IgD-negative memory B cell (primary cell): ENCODE data around the gene CNPY1. TPM values are rescaled to one million over a fixed set of nuclear protein-coding genes. Genes with fewer than 3 reads are reported as not detected.

Experiments
- H3K27ac Mint-ChIP-seq, 3 donors: one replicate each; pipeline ENCODE4 v1.8.0; 2020 to 2022; ENCODE audit warnings: mild to moderate bottlenecking in 3 of 3, mixed read lengths in 3 of 3, moderate library complexity in 1 of 3
- H3K27me3 Mint-ChIP-seq: one replicate; pipeline ENCODE4 v1.8.0; 2021; ENCODE audit warnings: mixed read lengths
- H3K36me3 Mint-ChIP-seq: one replicate; pipeline ENCODE4 v1.8.0; 2020; ENCODE audit warnings: mild to moderate bottlenecking, mixed read lengths
- H3K4me1 Mint-ChIP-seq, 3 donors: one replicate each; pipeline ENCODE4 v1.8.0; 2020 to 2022; ENCODE audit warnings: mixed read lengths in 3 of 3, mild to moderate bottlenecking in 1 of 3
- H3K4me3 Mint-ChIP-seq, 4 donors: one replicate each; pipeline ENCODE4 v1.8.0; 2020 to 2022; ENCODE audit warnings: mild to moderate bottlenecking in 4 of 4, mixed read lengths in 4 of 4, moderate library complexity in 3 of 4
- H3K9me3 Mint-ChIP-seq, 3 donors: one replicate each; pipeline ENCODE4 v1.8.0; 2020 to 2021; ENCODE audit warnings: mixed read lengths in 3 of 3, mild to moderate bottlenecking in 1 of 3
- polyA plus RNA-seq: library from polyadenylated mRNA; unstranded; fragments of 300-500 nt; fragmentation: Illumina TruSeq; gene quantifications from one replicate; pipeline ENCODE4 v1.2.3, GENCODE V29; 2021

CNPY1 gene
- polyA plus RNA-seq, 1 donor from 2014 or later = not detected

DNA sequence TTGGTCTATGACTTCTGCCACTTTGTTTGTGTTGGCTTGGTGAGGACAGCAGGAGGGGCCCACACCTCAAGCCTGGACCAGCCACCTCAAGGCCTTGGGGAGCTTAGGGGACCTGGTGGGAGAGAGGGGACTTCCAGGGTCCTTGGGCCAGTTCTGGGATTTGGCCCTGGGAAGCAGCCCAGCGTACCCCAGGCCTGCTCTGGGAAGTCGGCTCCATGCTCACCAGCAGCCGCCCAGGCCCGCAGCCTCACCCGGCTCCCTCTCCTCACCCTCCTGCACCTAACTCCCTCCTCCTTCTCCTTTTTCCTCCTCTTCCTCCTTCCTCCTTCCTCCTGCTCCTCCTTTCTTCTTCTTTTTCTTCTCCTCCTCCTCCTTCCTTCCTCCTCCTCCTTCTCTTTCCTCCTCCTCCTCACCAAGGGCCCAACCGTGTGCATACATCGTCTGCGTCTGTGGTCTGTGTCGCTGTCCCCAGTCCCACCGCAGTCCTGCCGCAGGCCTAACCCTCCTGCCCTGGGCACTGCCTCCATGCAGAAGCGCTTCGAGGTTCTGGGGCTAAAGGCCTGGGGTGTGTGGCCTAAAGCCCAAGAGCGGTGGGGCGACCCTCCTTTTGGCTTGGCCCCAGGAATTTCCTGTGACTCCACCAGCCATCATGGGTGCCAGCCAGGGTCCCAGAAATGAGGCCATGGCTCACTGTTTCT lies 83.1 kb downstream of the CNPY1 start:
- Mint-ChIP-seq H3K9me3 (no peaks in the 10 kb centered on the region), H3K36me3 (peaks cover 1% of the 10 kb centered on the region), H3K4me3 (no peak overlapping the region), H3K27me3 (peaks cover 52% of the 10 kb centered on the region), H3K27ac (peak overlapping the region in 1 of 3 donors; percentile 39), H3K4me1 (peaks cover 0 to 5% (median 3%) of the 10 kb centered on the region in 3 donors)

DNA sequence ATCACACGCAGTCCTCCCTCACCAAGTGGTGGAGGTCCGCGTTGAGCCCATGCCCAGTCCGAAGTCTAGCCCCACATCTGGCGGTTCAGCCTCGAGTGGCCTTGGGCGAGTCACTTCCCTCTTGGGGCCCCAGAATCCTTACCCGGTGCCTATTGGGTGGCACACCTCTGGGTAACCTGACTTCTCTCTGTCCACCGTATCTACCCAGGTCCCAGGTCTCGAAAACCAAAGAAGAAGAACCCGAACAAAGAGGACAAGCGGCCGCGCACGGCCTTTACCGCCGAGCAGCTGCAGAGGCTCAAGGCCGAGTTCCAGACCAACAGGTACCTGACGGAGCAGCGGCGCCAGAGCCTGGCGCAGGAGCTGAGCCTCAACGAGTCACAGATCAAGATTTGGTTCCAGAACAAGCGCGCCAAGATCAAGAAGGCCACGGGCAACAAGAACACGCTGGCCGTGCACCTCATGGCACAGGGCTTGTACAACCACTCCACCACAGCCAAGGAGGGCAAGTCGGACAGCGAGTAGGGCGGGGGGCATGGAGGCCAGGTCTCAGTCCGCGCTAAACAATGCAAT lies 84.1 kb downstream of the CNPY1 start:
- H3K27me3 Mint-ChIP-seq = peaks cover 46% of the 10 kb centered on the region
- no peak overlapping the region for H3K4me3 Mint-ChIP-seq
- H3K9me3 Mint-ChIP-seq = no peaks in the 10 kb centered on the region
- peaks cover 1% of the 10 kb centered on the region for H3K36me3 Mint-ChIP-seq
- peak overlapping the region; percentile 42 to 73 (median 48) for H3K27ac Mint-ChIP-seq
- H3K4me1 Mint-ChIP-seq = peaks cover 0 to 5% (median under 1%) of the 10 kb centered on the region in 3 donors

DNA sequence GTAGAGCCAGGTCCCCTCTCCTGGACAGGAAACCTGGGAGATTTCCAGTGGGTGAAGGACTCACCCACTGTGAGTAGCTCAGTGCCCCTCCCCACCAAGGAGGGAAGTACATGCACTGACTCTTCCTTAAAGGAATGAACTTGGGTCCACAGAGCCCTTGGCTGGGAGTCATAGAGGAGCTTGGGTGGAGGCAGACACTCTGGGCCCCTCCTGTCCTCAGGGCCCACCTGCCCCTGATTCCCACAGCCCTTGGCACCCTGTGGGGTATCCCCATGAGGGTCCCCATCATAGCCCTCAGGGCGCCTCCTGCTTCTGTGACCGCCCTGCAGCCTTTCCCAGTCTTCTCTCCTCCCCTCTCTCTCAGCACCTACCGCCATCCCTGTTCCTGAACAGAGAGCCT lies 84.7 kb downstream of the CNPY1 start:
- Mint-ChIP-seq H3K36me3 (peaks cover 1% of the 10 kb centered on the region), H3K4me3 (no peak overlapping the region), H3K4me1 (peaks cover 0 to 2% (median 0%) of the 10 kb centered on the region in 3 donors), H3K27ac (peak overlapping the region in 2 of 3 donors; percentile 48 to 73), H3K27me3 (peaks cover 47% of the 10 kb centered on the region), H3K9me3 (peaks cover 0 to 4% (median 0%) of the 10 kb centered on the region in 3 donors)

DNA sequence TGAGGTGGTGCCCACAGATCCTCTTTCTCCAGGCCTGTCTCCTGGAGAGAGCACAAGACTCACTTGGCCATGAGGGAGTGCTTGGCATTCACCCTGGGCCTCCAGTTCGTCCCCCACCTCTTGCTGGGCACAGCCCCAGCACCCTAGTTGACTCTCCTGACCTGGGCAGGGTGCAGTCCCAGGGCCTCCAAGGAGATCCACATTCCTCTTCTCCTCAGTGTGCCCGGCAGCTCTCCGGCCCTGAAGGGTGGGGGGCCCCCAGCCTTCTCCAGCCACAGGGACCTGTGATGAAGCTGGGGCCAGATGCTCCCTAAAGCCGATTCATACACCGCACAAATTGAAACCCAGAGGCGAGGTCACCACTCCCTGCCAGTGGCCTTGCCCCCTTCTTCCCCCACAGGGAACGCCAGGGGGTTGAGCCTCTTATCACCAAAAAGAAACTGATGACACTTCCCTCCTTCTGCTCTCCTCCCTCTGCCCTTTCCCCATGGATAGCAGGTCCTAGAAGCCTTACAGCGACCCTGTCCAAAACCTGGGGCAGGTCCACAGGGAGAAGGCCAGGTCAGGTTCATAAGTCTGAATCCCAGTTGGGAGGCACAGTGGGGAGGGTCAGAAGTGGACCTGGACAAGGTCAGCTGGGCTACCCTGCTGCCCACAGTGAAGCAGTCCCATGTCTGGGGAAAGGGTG lies 85.3 kb downstream of the CNPY1 start:
- H3K9me3 Mint-ChIP-seq = peaks cover 0 to 4% (median 0%) of the 10 kb centered on the region in 3 donors
- peaks cover 1% of the 10 kb centered on the region for H3K36me3 Mint-ChIP-seq
- peak overlapping the region in 1 of 3 donors; percentile 51 for H3K27ac Mint-ChIP-seq
- H3K4me1 Mint-ChIP-seq = no peaks in the 10 kb centered on the region
- peak overlapping the region in 1 of 4 donors; percentile 43 for H3K4me3 Mint-ChIP-seq
- peaks cover 50% of the 10 kb centered on the region for H3K27me3 Mint-ChIP-seq

DNA sequence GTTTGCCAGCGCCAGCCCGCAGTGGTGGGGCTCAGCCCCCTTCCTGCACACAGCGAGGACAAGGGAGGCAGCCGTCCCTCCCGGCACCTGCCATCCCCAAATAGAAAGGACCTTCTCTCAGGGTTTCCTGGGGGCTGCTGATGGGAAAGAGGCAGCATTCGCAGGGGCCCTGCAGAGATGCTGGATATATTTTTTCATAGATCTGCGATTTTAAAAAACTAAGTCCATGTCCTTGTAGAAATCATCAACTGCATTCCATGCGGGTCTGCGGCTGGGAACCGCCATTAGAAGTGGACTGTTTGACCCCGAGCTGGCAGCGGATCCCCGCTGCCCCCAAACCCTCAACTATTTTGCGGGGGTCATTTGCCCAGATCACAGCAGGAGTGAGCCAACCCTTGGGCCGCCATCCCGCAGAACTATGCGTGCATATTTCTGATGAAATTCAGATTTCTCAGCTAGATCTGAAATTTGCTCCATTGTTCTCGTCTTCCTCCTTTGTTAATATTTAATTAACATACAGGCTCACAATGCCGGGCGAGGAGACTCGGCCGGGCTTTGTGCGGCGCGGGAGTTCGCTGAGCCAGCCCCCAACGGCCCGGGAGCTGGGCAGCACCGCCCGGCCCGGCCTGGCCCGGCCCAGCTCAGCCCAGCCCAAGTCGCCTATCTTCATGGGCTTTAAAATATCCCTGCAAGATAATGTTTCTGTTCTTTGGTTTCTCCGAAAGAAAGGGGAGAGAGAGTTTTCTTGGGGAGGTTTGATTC lies 86.5 kb downstream of the CNPY1 start:
- H3K9me3 Mint-ChIP-seq = peaks cover 0 to 4% (median 0%) of the 10 kb centered on the region in 3 donors
- peak overlapping the region in 2 of 4 donors; percentile 48 to 54 for H3K4me3 Mint-ChIP-seq
- H3K36me3 Mint-ChIP-seq = peaks cover 1% of the 10 kb centered on the region
- peak overlapping the region; percentile 54 to 78 (median 59) for H3K27ac Mint-ChIP-seq
- peaks cover 0 to 2% (median 0%) of the 10 kb centered on the region in 3 donors for H3K4me1 Mint-ChIP-seq
- H3K27me3 Mint-ChIP-seq = peaks cover 50% of the 10 kb centered on the region

DNA sequence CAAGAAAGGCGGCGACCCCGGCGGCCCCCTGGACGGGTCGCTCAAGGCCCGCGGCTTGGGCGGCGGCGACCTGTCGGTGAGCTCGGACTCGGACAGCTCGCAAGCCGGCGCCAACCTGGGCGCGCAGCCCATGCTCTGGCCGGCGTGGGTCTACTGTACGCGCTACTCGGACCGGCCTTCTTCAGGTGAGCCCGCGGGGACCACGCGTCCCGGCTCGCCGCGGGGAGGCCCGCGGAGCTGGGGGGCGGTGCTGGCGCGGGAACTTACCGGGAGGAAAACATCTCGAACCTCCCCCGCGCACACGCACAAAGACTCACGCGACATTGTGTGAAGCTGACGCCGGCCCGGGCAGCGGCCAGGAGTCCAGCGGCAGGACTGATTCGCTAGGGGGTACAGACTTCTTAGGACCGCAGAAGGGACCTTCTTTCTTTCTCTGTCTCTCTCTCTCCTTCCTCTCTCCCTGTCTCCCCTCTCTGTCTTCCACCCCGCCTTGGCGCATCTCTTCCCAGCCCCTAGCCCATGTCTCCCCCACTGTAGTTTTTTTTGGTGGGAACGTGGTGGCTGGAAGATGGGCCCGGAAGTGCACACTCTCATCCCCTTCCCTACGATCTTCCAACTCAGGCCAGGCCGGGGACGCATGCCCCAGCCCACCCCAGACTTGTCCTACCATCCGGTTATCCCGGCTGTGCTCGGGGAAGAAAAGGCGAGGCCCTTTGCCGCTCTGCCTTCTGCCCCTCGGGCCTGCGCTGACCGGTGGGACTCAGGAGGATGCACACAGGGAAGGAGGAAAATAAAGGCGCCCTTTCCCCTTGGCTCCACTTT lies 87.3 kb downstream of the CNPY1 start:
- Mint-ChIP-seq H3K27me3 (peaks cover 54% of the 10 kb centered on the region), H3K4me3 (peak overlapping the region in 2 of 4 donors; percentile 48 to 54), H3K36me3 (peaks cover 1% of the 10 kb centered on the region), H3K9me3 (peaks cover 0 to 4% (median 0%) of the 10 kb centered on the region in 3 donors), H3K4me1 (peaks cover 0 to 2% (median 0%) of the 10 kb centered on the region in 3 donors), H3K27ac (peak overlapping the region; percentile 54 to 78 (median 59))

DNA sequence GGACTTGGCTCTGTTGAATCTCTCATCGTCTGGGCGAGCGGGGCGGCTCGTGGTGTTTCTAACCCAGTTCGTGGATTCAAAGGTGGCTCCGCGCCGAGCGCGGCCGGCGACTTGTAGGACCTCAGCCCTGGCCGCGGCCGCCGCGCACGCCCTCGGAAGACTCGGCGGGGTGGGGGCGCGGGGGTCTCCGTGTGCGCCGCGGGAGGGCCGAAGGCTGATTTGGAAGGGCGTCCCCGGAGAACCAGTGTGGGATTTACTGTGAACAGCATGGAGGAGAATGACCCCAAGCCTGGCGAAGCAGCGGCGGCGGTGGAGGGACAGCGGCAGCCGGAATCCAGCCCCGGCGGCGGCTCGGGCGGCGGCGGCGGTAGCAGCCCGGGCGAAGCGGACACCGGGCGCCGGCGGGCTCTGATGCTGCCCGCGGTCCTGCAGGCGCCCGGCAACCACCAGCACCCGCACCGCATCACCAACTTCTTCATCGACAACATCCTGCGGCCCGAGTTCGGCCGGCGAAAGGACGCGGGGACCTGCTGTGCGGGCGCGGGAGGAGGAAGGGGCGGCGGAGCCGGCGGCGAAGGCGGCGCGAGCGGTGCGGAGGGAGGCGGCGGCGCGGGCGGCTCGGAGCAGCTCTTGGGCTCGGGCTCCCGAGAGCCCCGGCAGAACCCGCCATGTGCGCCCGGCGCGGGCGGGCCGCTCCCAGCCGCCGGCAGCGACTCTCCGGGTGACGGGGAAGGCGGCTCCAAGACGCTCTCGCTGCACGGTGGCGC lies 88.1 kb downstream of the CNPY1 start, which contains the start of gene EN2:
EN2 (plus strand) TSS at position 19 of the 767 bp plus-strand sequence; CDS start at position 268, 249 bp downstream.
- Mint-ChIP-seq H3K9me3 (peaks cover 0 to 4% (median 0%) of the 10 kb centered on the region in 3 donors), H3K27me3 (peaks cover 50% of the 10 kb centered on the region), H3K4me1 (peaks cover 0 to 2% (median 0%) of the 10 kb centered on the region in 3 donors), H3K36me3 (peaks cover 1% of the 10 kb centered on the region), H3K4me3 (peak within 1 kb of the TSS; percentile 44 to 79 (median 64)), H3K27ac (peak within 1 kb of the TSS; percentile 39 to 86 (median 59))

DNA sequence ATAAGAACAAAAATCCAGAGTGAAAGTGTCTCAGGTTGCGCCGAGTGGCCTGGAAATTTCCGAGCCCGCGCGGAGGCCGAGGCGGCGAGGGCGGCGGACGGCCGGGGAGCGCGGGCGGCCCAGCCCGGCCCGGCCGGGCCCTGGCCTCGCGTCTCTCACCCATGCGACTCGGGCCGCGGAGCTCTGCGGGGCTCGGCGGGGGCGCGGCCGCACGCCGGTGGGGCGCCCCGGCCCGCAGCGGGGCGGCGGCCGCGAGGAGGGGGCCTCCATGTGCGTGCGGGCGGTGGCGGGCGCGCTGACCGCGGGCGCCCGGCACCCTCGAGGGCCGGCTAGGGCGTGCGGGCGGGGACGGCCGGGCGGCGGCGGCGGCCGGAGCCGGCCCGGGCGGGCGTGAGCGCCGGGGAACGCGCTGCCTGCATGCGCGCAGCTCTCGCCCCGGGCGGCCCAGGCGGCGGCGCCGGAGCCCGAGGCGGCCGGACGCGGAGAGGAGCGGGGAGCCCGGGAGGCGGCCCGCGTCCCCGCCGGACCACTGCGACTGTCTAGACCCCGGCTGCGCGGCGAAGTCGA lies 88.7 kb downstream of the CNPY1 start:
- H3K4me3 Mint-ChIP-seq = peak overlapping the region in 2 of 4 donors; percentile 72 to 76
- H3K36me3 Mint-ChIP-seq = peaks cover 1% of the 10 kb centered on the region
- H3K27me3 Mint-ChIP-seq = peaks cover 56% of the 10 kb centered on the region
- no peak overlapping the region for H3K27ac Mint-ChIP-seq
- H3K9me3 Mint-ChIP-seq = peaks cover 0 to 4% (median 0%) of the 10 kb centered on the region in 3 donors
- peaks cover 0 to 2% (median 0%) of the 10 kb centered on the region in 3 donors for H3K4me1 Mint-ChIP-seq

DNA sequence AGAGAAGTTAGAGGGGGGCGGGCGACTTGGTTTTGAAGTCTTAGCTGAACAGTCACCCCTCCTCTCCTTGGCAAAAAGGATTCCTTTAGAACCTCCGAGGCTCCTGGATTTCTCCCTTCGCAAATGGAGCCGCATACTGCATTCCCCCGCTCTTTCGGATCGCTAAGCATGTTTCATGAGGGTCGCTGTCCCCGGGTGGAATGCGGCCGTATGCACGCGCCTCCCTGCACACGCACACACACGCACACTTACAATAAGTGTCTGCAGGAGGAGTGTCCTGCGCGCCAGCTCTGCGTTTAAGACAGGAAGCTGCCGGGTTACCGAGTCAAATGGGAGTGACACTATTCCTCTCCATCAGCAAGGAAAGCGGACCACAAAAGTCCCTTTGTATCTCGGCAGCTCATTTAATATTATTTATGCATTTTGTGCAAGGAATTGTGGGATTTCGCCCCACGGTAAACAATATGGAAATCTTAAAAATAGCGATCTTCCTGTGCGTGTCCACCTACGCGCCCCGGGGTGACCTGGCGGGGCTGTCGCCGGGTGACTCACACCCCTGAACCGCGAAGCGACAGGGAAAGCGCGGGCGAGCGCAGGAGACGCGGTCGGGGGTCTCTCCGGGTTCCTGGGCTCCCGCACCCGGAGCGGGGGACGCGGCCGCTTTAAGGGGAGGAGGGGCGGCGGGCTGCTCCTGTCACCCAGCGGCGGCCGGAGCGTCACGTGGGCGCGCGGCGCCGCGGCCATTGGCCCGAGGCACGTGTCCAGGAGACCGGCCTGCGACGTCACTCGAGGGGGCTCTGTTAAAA lies 89.4 kb downstream of the CNPY1 start:
- Mint-ChIP-seq H3K36me3 (peaks cover 1% of the 10 kb centered on the region), H3K4me3 (peak overlapping the region; percentile 44 to 79 (median 64)), H3K27ac (peak overlapping the region; percentile 39 to 90 (median 86)), H3K9me3 (peaks cover 0 to 4% (median 0%) of the 10 kb centered on the region in 3 donors), H3K4me1 (peaks cover 0 to 2% (median under 1%) of the 10 kb centered on the region in 3 donors), H3K27me3 (peaks cover 55% of the 10 kb centered on the region)

DNA sequence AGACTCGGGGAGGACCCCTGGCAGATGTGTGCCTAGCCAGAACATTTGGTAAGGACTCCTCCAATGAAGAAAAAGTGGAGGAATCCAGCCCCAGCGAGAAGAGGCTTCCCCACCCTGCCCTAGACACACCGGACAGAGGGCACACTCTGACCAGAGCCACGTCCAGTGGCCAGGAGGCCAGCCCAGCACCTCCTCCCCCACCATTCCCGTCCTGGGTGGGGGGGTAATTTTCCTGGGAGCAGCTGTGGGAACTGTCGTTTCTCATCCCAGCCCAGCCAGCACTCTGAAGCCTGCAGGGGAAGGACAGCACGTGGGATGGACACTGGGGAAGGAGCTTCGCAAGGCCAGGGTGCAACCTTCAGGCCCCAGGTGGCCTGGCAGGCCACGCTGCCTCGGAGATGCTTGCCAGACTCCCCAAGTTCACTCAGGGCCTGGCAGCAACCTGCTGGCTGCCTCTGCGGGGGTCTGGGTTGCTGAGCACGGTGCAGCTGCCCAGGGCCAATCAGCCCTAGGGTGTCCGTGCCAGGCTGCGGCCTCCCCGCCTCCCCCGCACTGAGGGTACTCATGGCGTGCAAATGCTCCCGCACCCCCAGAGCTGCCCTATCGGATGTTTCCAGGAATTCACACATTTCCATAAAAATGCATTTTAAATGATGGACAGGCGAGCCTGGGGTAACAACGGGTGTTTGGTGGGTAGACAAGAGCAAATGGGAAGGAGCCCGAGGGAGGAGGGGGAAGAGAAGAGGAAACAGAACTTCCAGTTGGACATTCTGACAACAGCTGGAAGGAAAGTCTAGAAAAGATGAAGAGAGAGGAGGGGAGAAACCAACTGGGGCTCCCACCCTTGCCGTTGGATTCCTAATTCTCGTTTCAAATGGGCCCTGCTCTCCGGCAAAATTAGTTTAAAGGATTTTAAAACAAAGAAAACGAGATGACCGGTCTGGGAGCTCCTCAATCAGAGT lies 90.3 kb downstream of the CNPY1 start:
- Mint-ChIP-seq H3K27me3 (peaks cover 59% of the 10 kb centered on the region), H3K9me3 (peaks cover 0 to 5% (median 0%) of the 10 kb centered on the region in 3 donors), H3K4me1 (peaks cover 1 to 10% (median 2%) of the 10 kb centered on the region in 3 donors), H3K27ac (peak overlapping the region; percentile 39 to 90 (median 86)), H3K36me3 (no peaks in the 10 kb centered on the region), H3K4me3 (peak overlapping the region in 2 of 4 donors; percentile 52 to 81)

DNA sequence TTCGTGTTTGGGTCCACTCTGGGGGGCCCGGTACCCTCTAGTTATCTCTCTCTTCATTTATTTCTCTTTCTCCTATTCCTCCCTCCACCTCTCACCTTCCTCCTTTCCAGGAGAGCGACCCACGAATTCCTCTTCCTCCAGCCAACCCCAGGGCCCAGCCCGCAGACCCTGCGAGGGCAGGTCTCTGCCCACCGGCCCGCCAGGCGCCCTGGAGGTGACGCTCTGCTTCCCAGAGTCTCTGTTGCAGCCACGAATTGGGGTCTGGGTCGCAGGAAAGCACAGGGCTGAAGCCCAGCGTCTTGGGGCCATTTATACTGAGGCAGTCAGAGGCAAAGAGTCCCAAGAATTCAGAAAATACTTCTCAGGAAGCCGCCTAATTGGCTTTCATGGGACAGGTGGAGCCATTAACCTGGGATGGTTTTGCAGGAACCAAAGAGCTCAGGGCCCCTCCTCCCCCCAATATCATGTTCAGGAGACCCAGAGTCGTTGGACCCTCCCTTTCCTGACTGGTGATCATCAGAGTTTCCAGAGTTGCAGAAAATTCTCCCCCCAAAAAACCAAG lies 91.1 kb downstream of the CNPY1 start:
- Mint-ChIP-seq H3K27ac (peak overlapping the region; percentile 59 to 90 (median 65)), H3K9me3 (peaks cover 0 to 6% (median 0%) of the 10 kb centered on the region in 3 donors), H3K27me3 (peaks cover 64% of the 10 kb centered on the region), H3K4me1 (peaks cover 2 to 10% (median 4%) of the 10 kb centered on the region in 3 donors), H3K4me3 (peak overlapping the region in 3 of 4 donors; percentile 8 to 60 (median 55)), H3K36me3 (no peaks in the 10 kb centered on the region)
